Renal cortex interstitium (tissue), 11 donors: ENCODE results near the gene CBY3. TPM values are rescaled to one million over a fixed set of nuclear protein-coding genes. Genes with fewer than 3 reads are reported as not detected.
"Not testable (repeated sequence)": the region's sequence is repeated elsewhere in the genome, so short reads cannot be mapped to it uniquely, and the experiment has no call there.

Experiments used
- DNase-seq, 11 donors: peaks; one replicate each; pipeline ENCODE4 v3.0.0-alpha.2; 2013; ENCODE audit warnings: low read depth in 9 of 11, low spot score in 4 of 11; ENCODE audit errors: extremely low read depth in 1 of 11
- polyA plus RNA-seq, 3 donors: library from polyadenylated mRNA; unstranded; fragments of 120-200 nt; gene quantifications; one replicate each; pipeline ENCODE4 v1.2.1, GENCODE V29; 2013; ENCODE audit not compliant: insufficient read length in 3 of 3

CBY3 gene
- polyA plus RNA-seq, 3 donors, result 0.55 to 1.9 (median 0.75) TPM

- no peak for DNase-seq
Observed at GRCh38 chr5:179680014-179680779, 637 bp downstream of the CBY3 start.

GRCh38 chr5:179679014-179679674 lies 1.7 kb downstream of the CBY3 start:
- DNase-seq, result peak in 7 of 11 donors; percentile 63 to 82 (median 79)

DNA sequence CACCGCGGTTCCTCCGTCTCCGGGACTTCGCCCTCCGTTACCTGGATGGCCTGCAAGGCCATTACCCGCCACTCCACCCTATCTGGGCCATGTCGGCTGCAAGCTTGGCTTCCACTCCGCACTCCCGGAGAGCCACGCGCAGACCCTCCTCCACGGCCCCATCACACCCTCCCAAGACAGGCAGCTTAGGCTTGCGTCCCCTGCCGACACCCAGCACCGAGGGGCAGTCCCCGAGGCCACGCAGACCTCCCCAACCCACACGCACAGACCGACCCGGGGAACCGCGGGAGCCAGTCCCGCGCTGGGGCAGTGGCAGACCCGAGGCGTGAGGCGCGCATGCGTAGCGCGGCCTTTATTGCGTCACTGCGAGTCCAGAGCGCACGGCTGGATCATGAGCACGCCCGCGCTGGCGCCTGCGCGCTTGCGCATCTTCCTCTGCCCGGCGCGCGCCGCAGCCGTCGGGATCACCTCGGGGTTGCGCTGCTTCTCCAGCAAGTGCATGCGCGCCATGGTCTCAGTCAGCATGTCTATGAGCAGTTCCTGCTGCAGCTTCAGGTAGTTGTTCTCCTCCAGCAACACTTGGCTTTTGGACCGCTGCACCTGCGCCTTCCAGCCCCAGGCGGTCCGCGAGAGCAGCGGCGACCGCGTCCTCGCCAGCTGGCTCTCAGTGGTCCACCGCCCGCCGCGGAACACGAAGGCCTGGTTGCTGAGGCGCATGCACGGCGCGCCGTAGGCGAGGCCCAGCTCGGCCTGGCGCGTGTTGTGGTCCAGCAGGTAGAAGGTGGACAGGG lies 2.4 kb downstream of the CBY3 start:
- DNase-seq, result peak; percentile 91 to 97 (median 95)

GRCh38 chr5:179668391-179668790 lies 12.4 kb downstream of the CBY3 start:
- peak in 6 of 11 donors; percentile 45 to 55 (median 51) for DNase-seq

- not testable (repeated sequence) for DNase-seq
Observed at GRCh38 chr5:179661647-179662046, 19.2 kb downstream of the CBY3 start.

DNA sequence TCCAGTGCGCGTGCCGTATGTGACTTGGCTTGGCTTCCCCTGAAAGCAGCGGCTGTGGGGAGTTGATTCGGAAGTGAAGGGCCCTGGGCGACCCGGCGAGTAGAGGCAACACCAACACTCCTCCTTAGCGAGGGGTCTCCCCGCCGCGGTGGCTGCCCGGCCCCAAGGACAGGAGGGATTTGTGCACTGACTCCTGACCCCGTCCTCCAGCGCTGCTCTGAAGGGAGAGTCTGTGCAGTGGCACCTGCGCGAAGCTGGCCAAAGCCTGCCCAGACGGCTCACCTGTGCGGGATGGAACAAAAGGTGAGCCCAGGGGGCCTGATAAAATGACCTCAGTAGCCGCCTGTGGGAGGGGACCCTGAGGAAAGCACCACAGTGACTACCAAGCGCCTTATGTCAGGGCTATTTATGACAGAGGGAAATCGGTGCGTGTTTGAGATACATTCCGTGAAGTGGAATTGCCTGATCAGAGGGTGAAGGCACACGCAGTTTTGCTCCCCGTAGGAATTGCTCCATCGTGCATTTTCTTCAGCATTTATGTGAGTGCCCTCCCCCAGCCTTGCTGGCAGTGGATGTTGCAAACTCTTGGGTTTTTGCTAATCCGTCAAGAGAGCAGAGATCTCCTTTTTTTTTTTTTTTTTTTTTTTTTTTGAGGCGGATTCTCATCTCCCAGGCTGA lies 22.5 kb downstream of the CBY3 start:
- DNase-seq, result not testable (repeated sequence)

- DNase-seq, result not testable (repeated sequence)
Observed at GRCh38 chr5:179657302-179658178, 23.3 kb downstream of the CBY3 start.

GRCh38 chr5:179653135-179653534 lies 27.7 kb downstream of the CBY3 start:
- DNase-seq, result not testable (repeated sequence)

GRCh38 chr5:179650245-179650644 lies 30.6 kb downstream of the CBY3 start:
- DNase-seq, result not testable (repeated sequence)

DNA sequence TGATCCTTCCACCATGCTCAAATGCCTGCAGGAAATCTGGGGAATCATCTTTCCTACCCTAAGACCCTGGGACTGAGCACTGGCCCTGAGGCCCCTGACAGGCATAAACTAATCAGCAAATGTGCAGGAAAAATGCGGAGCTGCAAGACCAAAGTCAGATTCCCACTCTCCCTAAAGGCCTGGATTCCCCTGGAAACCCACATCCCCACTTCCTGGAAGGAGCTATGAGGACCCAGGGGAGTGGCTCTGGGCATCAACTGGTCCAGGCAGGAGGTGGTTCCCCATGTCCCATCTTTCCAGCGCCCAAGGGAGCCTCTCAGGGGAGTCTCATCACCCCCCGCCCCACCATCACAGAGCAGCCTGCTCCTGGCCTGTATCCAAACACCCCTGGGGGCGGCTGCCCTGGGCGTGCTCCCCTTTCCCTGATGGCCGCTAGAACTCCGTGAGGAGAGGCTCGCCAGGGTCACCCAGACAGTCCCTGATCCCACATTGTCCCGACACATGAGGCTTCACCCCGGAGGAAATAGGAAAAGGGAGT lies 31.6 kb downstream of the CBY3 start:
- DNase-seq, result not testable (repeated sequence)

DNA sequence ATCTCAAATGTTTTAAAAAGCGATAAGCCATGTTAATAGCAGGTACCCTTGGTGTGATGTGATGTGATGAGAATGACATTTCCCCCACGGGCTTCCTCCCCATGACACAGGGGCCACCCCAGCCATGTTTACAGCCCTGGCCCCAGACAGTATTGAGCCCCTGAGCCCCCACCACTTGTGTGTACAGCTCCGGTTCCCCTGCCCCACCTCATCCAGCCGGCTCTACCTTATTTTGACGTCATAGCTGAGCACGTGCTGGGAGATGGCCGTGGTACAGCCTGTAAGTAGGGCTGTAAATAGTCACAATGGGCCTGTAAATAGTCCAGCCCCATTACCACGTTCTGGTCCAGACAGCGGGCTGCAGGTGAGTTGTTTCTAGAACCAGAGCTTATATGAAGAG lies 32.4 kb downstream of the CBY3 start:
- no peak for DNase-seq

DNA sequence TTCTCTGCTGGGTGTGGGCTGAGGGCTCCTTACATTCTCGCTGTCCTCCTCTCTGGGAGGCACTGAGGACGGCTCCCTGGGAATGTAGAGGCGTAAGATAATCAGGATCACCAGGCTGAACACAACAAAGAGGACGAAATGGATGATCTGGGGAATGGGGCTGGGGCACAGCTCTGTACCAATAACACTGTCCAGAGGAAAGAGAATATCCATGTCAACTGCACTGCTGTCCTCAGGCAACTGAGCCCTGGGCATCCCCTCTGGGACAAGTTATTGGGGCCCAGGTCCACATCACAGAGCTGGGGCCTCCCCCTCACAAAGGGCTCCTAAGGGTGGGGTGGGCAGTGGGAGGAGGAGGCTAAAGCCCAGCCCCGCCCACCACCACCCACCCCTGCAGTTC lies 36.1 kb downstream of the CBY3 start:
- not testable (repeated sequence) for DNase-seq

DNA sequence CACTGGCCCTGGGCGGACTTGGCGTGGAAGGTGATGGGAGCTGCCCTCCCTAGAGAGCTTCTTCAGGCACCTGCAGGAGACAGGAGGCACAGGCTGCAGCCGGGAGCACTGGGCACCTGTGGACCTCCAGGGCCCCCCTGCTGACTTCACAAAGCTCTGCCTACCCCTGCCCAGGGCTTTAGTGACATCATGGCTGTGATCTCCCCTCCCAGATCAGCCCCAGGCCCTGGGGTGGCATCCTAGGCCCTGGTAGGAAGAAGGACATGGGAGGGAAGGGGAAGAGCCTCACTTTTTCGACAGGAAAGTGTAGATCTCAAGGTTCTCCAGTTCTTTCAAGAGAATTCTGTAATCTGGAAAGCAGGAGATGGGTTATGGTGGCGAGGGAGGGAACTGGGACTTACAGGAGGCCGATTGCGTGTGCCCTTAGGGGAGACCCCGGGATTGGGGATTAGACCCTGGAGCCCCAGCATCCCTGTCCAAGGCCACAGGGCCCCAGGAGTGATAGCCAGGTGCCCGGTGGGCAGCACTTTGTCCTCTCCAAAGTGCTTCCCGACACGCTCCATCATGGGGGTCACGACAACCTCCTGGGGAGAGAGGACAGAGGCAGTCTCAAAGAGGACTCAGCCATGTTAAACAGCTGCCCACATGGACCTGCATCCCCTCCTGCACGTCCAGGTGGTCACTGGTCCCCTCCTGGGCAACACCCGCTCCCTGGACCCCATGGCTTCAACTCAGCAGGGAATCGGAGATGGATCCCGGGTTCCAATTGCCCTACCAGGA lies 37.5 kb downstream of the CBY3 start:
- DNase-seq, result not testable (repeated sequence)

- not testable (repeated sequence) for DNase-seq
Observed at GRCh38 chr5:179642626-179643025, 38.2 kb downstream of the CBY3 start.

DNA sequence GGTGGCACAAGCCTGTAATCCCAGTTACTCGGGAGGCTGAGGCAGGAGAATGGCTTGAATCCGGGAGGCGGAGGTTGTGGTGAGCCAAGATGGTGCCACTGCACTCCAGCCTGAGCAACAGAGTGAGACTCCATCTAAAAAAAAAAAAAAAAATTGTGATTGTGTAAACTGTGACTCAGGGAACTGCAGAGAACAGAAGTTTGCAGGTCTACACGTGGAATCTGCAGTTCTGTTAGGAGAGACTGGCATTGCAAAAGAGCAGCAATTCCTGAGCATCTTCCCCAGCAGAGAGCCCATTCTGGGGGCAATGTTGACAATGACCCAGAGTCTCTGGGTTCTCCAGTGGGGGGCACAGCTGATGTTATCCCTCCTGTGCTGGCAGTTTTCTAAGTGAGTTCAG lies 39.1 kb downstream of the CBY3 start:
- DNase-seq, result not testable (repeated sequence)

GRCh38 chr5:179639296-179639695 lies 41.5 kb downstream of the CBY3 start:
- DNase-seq, result not testable (repeated sequence)
